ENCODE results near the gene PSIP1.
"Not testable (repeated sequence)": the region's sequence is repeated elsewhere in the genome, so short reads cannot be mapped to it uniquely, and the experiment has no call there.

GRCh38 chr9:15427702-15428101 is 83.1 kb downstream of the PSIP1 start:
- not testable (repeated sequence) for TF ChIP-seq CTCF (IDR thresholded peaks at IDR 0.05); EZH2 (IDR thresholded peaks at IDR 0.05; ENCODE audit: borderline replicate concordance, insufficient read depth, low read depth, low read length, poor library complexity, severe bottlenecking)

All from B cell (primary cell).